H1 (cell line): ENCODE data around the gene CHSY3. TPM values are rescaled to one million over a fixed set of nuclear protein-coding genes. Genes with fewer than 3 reads are reported as not detected.

ENCODE experiments used
- CTCF ChIA-PET: fragments of 300-600 bp; sonication (Branson Sonifier 250); formaldehyde crosslinking; loops from one replicate; lab custom pipeline; 2021; ENCODE audit not compliant: partially characterized antibody; lab: Charles Lee
- POLR2A ChIA-PET: fragments of 300-600 bp; sonication (Branson Sonifier 250); formaldehyde crosslinking; loops from one replicate; lab custom pipeline; 2021; ENCODE audit warnings: inconsistent platforms; ENCODE audit not compliant: partially characterized antibody; lab: Charles Lee
- DNase-seq, 2 experiments: peaks; one replicate each; pipeline versions ENCODE4 v3.0.0 to v3.0.0-alpha.2; 2010 to 2022; ENCODE audit warnings: low spot score in 2 of 2, low read depth in 1 of 2, mixed read lengths in 1 of 2
- FAIRE-seq: peaks from 2 replicates; lab custom pipeline; 2011; peaks lifted over from hg19 to GRCh38; lab: Jason Lieb, UNC
- H2AFZ ChIP-seq: 2 replicates; pipeline ENCODE4 v1.8.1; 2012; ENCODE audit warnings: low read length, inconsistent platforms
- H2AK5ac ChIP-seq: 2 replicates; pipeline ENCODE4 v1.6.1; 2013; ENCODE audit warnings: low read depth, low read length
- H2BK120ac ChIP-seq: replicated peaks from 2 replicates; pipeline ENCODE3; 2013; ENCODE audit warnings: low read depth, low read length, inconsistent platforms
- H2BK12ac ChIP-seq: 2 replicates; pipeline ENCODE4 v1.6.1; 2013; ENCODE audit warnings: low read depth, low read length
- H2BK15ac ChIP-seq: 2 replicates; pipeline ENCODE4 v1.6.1; 2013; ENCODE audit warnings: low read length
- H2BK20ac ChIP-seq: 2 replicates; pipeline ENCODE4 v1.6.1; 2013; ENCODE audit warnings: low read length
- H2BK5ac ChIP-seq: 2 replicates; pipeline ENCODE4 v1.6.1; 2013; ENCODE audit warnings: low read depth, low read length
- H3K14ac ChIP-seq: 2 replicates; pipeline ENCODE4 v1.6.1; 2013; ENCODE audit warnings: inconsistent platforms; ENCODE audit not compliant: insufficient read length
- H3K18ac ChIP-seq: 2 replicates; pipeline ENCODE4 v1.6.1; 2013; ENCODE audit warnings: low read length; ENCODE audit errors: extremely low read depth
- H3K23ac ChIP-seq: 2 replicates; pipeline ENCODE4 v1.6.1; 2013; ENCODE audit warnings: inconsistent platforms; ENCODE audit not compliant: insufficient read length
- H3K23me2 ChIP-seq: 2 replicates; pipeline ENCODE4 v1.6.1; 2013; ENCODE audit warnings: low read depth, low read length
- H3K27ac ChIP-seq: 2 replicates; pipeline ENCODE4 v1.6.1; 2011; ENCODE audit warnings: low read depth, low read length, inconsistent platforms
- H3K27me3 ChIP-seq, 4 experiments: replicated peaks in 1 of 4; 1 replicate in 1 of 4; 2 replicates in 3 of 4; pipeline versions ENCODE4 v1.6.1 to v1.8.1; 2011 to 2013; ENCODE audit warnings: low read length in 3 of 4, mild to moderate bottlenecking in 3 of 4, inconsistent platforms in 2 of 4, mixed read lengths in 2 of 4, moderate library complexity in 1 of 4; ENCODE audit not compliant: control insufficient read depth in 3 of 4, insufficient read depth in 3 of 4; ENCODE audit errors: extremely low read depth in 1 of 4
- H3K36me3 ChIP-seq, 4 experiments: 2 replicates each; pipeline versions ENCODE4 v1.6.1 to v1.8.1; 2011 to 2013; ENCODE audit warnings: mild to moderate bottlenecking in 4 of 4, low read length in 3 of 4, moderate library complexity in 2 of 4, control low read depth in 1 of 4, inconsistent platforms in 1 of 4; ENCODE audit not compliant: insufficient read depth in 4 of 4, control insufficient read depth in 2 of 4
- H3K4ac ChIP-seq: replicated peaks from 2 replicates; pipeline ENCODE3; 2013; ENCODE audit warnings: low read length, low read depth, mixed read lengths, inconsistent platforms; ENCODE audit not compliant: insufficient read length
- H3K4me1 ChIP-seq, 4 experiments: replicated peaks in 1 of 4; 1 replicate in 1 of 4; 2 replicates in 3 of 4; pipeline versions ENCODE4 v1.6.1 to v1.8.1; 2011 to 2013; ENCODE audit warnings: low read length in 3 of 4, inconsistent platforms in 2 of 4, mixed read lengths in 1 of 4; ENCODE audit not compliant: insufficient read depth in 4 of 4, control insufficient read depth in 3 of 4
- H3K4me2 ChIP-seq, 2 experiments: 2 replicates each; pipeline versions ENCODE4 v1.6.1 to v1.8.1; 2011 to 2013; ENCODE audit warnings: low read depth in 2 of 2, low read length in 2 of 2, control low read depth in 1 of 2, inconsistent platforms in 1 of 2, mild to moderate bottlenecking in 1 of 2; ENCODE audit not compliant: insufficient read depth in 1 of 2
- H3K4me3 ChIP-seq, 4 experiments: fragments of 200-600, 300-600 bp in 1 of 4; sonication (generic), shearing (Covaris generic), sonication (Bioruptor Twin) in 1 of 4; 2 replicates each; pipeline versions ENCODE4 v1.5.1 to v1.8.1; 2011 to 2016; ENCODE audit warnings: low read length in 4 of 4, low read depth in 3 of 4, control low read depth in 2 of 4, inconsistent platforms in 2 of 4, mild to moderate bottlenecking in 2 of 4, mixed read lengths in 1 of 4, moderate library complexity in 1 of 4; ENCODE audit not compliant: insufficient read depth in 2 of 4; ENCODE audit errors: extremely low read depth in 1 of 4
- H3K56ac ChIP-seq: replicated peaks from 2 replicates; pipeline ENCODE3; 2013; ENCODE audit warnings: low read depth, mild to moderate bottlenecking, mixed read lengths, low read length, inconsistent platforms; ENCODE audit not compliant: insufficient read length
- H3K79me1 ChIP-seq: 2 replicates; pipeline ENCODE4 v1.6.1; 2013; ENCODE audit warnings: low read depth, low read length, control low read depth
- H3K79me2 ChIP-seq, 2 experiments: 2 replicates each; pipeline versions ENCODE4 v1.6.1 to v1.8.1; 2012 to 2013; ENCODE audit warnings: low read length in 2 of 2, mild to moderate bottlenecking in 2 of 2, inconsistent platforms in 1 of 2; ENCODE audit not compliant: insufficient read depth in 2 of 2, control insufficient read depth in 1 of 2
- H3K9ac ChIP-seq, 4 experiments: replicated peaks in 1 of 4; 1 replicate in 1 of 4; 2 replicates in 3 of 4; pipeline versions ENCODE4 v1.6.1 to v1.8.1; 2011 to 2013; ENCODE audit warnings: low read depth in 3 of 4, low read length in 3 of 4, control low read depth in 2 of 4, mild to moderate bottlenecking in 2 of 4, moderate library complexity in 2 of 4, inconsistent platforms in 1 of 4; ENCODE audit errors: extremely low read depth in 1 of 4
- H3K9me3 ChIP-seq, 2 experiments: 2 replicates each; pipeline versions ENCODE4 v1.6.1 to v1.8.1; 2012 to 2013; ENCODE audit warnings: mild to moderate bottlenecking in 2 of 2, moderate library complexity in 2 of 2, control low read depth in 1 of 2, inconsistent platforms in 1 of 2, low read depth in 1 of 2, low read length in 1 of 2, mixed read lengths in 1 of 2; ENCODE audit not compliant: insufficient read depth in 2 of 2
- H4K20me1 ChIP-seq, 2 experiments: replicated peaks in 1 of 2; 2 replicates each; pipeline versions ENCODE3 to v1.8.1; 2011 to 2013; ENCODE audit warnings: inconsistent platforms in 2 of 2, low read length in 2 of 2, mild to moderate bottlenecking in 1 of 2; ENCODE audit not compliant: insufficient read depth in 2 of 2, control insufficient read depth in 1 of 2
- H4K5ac ChIP-seq: 2 replicates; pipeline ENCODE4 v1.6.1; 2013; ENCODE audit warnings: low read length, low read depth, mixed read lengths, inconsistent platforms; ENCODE audit not compliant: insufficient read length
- H4K8ac ChIP-seq: 2 replicates; pipeline ENCODE4 v1.8.0; 2013; ENCODE audit warnings: mild to moderate bottlenecking, moderate library complexity, low read length, inconsistent platforms; ENCODE audit not compliant: insufficient read depth; ENCODE audit errors: extremely low read depth
- H4K91ac ChIP-seq: replicated peaks from 2 replicates; pipeline ENCODE3; 2013; ENCODE audit warnings: low read length, mixed read lengths, inconsistent platforms; ENCODE audit not compliant: insufficient read length
- CBX5 ChIP-seq: fragments of 300-800, 300-1000 bp; sonication (generic); IDR thresholded peaks from 2 replicates; pipeline ENCODE4 v1.7.1; 2016; ENCODE audit warnings: antibody characterized with exemption, low read length, low read depth
- EP300 ChIP-seq, 2 experiments: IDR thresholded peaks; 1 replicate in 1 of 2; 2 replicates in 1 of 2; pipeline ENCODE4 v1.6.1; 2011 to 2012; ENCODE audit warnings: low read depth in 2 of 2, low read length in 2 of 2, mild to moderate bottlenecking in 2 of 2, borderline replicate concordance in 1 of 2, inconsistent platforms in 1 of 2, moderate library complexity in 1 of 2
- FOSL1 ChIP-seq: IDR thresholded peaks from 2 replicates; pipeline ENCODE4 v1.6.1; 2011; ENCODE audit warnings: mild to moderate bottlenecking, low read depth, low read length, moderate library complexity; ENCODE audit not compliant: insufficient read depth
- HDAC2 ChIP-seq, 2 experiments: fragments of 300-600 bp in 1 of 2; sonication (generic) in 1 of 2; IDR thresholded peaks; 2 replicates each; pipeline ENCODE4 v1.6.1; 2011 to 2012; ENCODE audit warnings: low read depth in 2 of 2, low read length in 2 of 2, mild to moderate bottlenecking in 2 of 2, moderate library complexity in 2 of 2, borderline replicate concordance in 1 of 2, inconsistent platforms in 1 of 2
- JUN ChIP-seq: IDR thresholded peaks from 2 replicates; pipeline ENCODE4 v1.6.1; 2011; ENCODE audit warnings: low read depth, mild to moderate bottlenecking, improper control_type of control experiment, low read length
- KDM5A ChIP-seq: fragments of 200-600 bp; IDR thresholded peaks from 2 replicates; pipeline ENCODE4 v1.7.1; 2012; ENCODE audit warnings: mild to moderate bottlenecking, low read length, inconsistent platforms, mixed read lengths
- PHF8 ChIP-seq: fragments of 200-600 bp; sonication (generic); conservative IDR thresholded peaks from 2 replicates; pipeline ENCODE4 v1.7.1; 2012; ENCODE audit warnings: low read depth, mild to moderate bottlenecking, inconsistent platforms, low read length, moderate library complexity
- RFX5 ChIP-seq: IDR thresholded peaks from 2 replicates; pipeline ENCODE4 v1.6.1; 2011; ENCODE audit warnings: low read depth, low read length, improper control_type of control experiment, borderline replicate concordance
- SRF ChIP-seq: IDR thresholded peaks from 2 replicates; pipeline ENCODE4 v1.6.1; 2011; ENCODE audit warnings: mild to moderate bottlenecking, low read depth, low read length, moderate library complexity
- SUZ12 ChIP-seq: fragments of 200-600 bp; sonication (generic); IDR thresholded peaks from 2 replicates; pipeline ENCODE4 v1.6.1; 2012; ENCODE audit warnings: mild to moderate bottlenecking, inconsistent platforms, low read length, moderate library complexity, mixed read lengths
- TAF7 ChIP-seq: optimal IDR thresholded peaks from 2 replicates; pipeline ENCODE3; 2011; ENCODE audit warnings: low read depth, mild to moderate bottlenecking, inconsistent platforms, low read length, moderate library complexity, borderline replicate concordance
- WGBS, 2 experiments: shearing (Covaris generic) in 1 of 2; methylation state at CpG; one replicate each; pipeline versions ENCODE4 v1.1.6 to v1.1.7; 2013 to 2015; ENCODE audit warnings: low lambda C conversion rate in 2 of 2, mixed read lengths in 2 of 2, inconsistent platforms in 1 of 2, low coverage in 1 of 2, missing lambda C conversion rate in 1 of 2; ENCODE audit not compliant: insufficient replicate concordance in 2 of 2, insufficient coverage in 1 of 2, insufficient read length in 1 of 2; ENCODE audit errors: extremely low coverage in 1 of 2, missing lambda C conversion rate in 1 of 2; 5-methylcytosine and 5-hydroxymethylcytosine counted together
- polyA plus RNA-seq, 7 experiments: library from polyadenylated mRNA; depleted of rRNA in 3 of 7; stranded (reverse) in 5 of 7; unstranded in 2 of 7; fragments of >200 nt in 5 of 7; fragments of 200-250 nt in 2 of 7; gene quantifications; 1 replicate in 5 of 7; 2 replicates in 1 of 7; 4 replicates in 1 of 7; pipeline versions ENCODE4 v1.2.1 to v1.2.3, GENCODE V29; 2011 to 2013; ENCODE audit warnings: missing spikeins in 2 of 7, mixed read lengths in 2 of 7
- total RNA-seq: library from RNA; stranded (reverse); fragmentation: NEBNext Ultra II Directional; extraction: Animal tissue kit (Norgen Biotek cat#: 25700); gene quantifications from 2 replicates; pipeline ENCODE4 v1.2.1, GENCODE V29; 2021
- TF ChIP-seq, protein P1 (sequence below): IDR thresholded peaks from 2 replicates; pipeline ENCODE4 v1.6.1; 2012; ENCODE audit warnings: inconsistent platforms

CHSY3 gene
- total and polyA plus RNA-seq, 2 of the 8 experiments (the other 6 are each of a cell fraction or from before 2014, with no cell fraction given) = 0.24 to 1.8 TPM

DNA sequence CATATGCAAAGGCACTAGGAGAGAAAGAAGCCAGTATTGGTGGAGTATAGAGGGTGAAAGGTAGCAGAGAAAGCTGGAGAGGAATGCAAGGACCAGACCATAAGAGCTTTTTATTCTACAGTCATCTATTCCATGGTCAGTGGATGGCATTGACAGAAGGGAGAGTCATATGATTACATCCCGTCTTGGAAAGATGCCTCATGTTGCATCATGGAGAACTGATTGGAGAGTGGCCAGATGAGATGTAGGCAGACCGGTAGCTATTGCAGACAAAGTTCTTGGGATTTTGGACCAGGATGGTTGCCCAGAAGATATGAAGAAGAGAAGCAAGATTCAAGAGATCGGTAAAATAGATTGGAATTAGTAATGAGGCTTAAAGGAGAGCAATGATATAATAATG is 260.7 kb downstream of the CHSY3 start:
- WGBS, 2 experiments = 88% methylated on average over 3 of the region's 3 CpGs; no CpG with 5 or more reads in 1 of the 2 experiments
- Histone ChIP-seq H3K9ac (no peak overlapping the region), H3K4me2 (no peak overlapping the region), H3K79me2 (no peaks in the 10 kb centered on the region), H3K36me3 (no peaks in the 10 kb centered on the region), H3K4ac (no peak overlapping the region), H3K56ac (no peak overlapping the region), H4K5ac (no peak overlapping the region), H3K4me1 (peaks cover 0 to 13% (median 5%) of the 10 kb centered on the region in 4 experiments; a peak in 5 of 7 replicates), H2BK20ac (no peak overlapping the region), H3K14ac (no peak overlapping the region)
- POLR2A ChIA-PET = no interaction called here
- CTCF ChIA-PET = interaction anchor here (1.4 kb wide), 1 partner anchor 23 kb away, joined by 4 read pairs; no protein-coding TSS in a partner anchor
- TF ChIP-seq KDM5A (no peak), SRF (no peak), RFX5 (no peak), CBX5 (no peak), SUZ12 (no peak), HDAC2 (IDR thresholded peaks at IDR 0.05; ENCODE audit: borderline replicate concordance in 1 of 2, low read depth in 2 of 2, low read length in 2 of 2) (no peak), FOSL1 (no peak), JUN (no peak), EP300 (IDR thresholded peaks at IDR 0.05; ENCODE audit: borderline replicate concordance in 1 of 2, low read depth in 2 of 2, low read length in 2 of 2) (no peak), TAF7 (no peak), PHF8 (no peak)
- TF ChIP-seq, protein P1, sequence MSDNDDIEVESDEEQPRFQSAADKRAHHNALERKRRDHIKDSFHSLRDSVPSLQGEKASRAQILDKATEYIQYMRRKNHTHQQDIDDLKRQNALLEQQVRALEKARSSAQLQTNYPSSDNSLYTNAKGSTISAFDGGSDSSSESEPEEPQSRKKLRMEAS = no peak
- TF ChIP-seq, all 59 proteins: peak for 0
- no peaks in the 10 kb centered on the region for H3K9me3 ChIP-seq
- no peak overlapping the region for H3K4me3 ChIP-seq
- no peak overlapping the region for H2BK5ac ChIP-seq
- H3K27ac ChIP-seq = no peak overlapping the region
- no peak overlapping the region for H2AFZ ChIP-seq
- no peak overlapping the region for H2BK15ac ChIP-seq
- no peak overlapping the region for H2BK12ac ChIP-seq
- no peaks in the 10 kb centered on the region for H3K23me2 ChIP-seq
- no peaks in the 10 kb centered on the region for H4K20me1 ChIP-seq
- no peak for DNase-seq
- H4K8ac ChIP-seq = no peak overlapping the region
- no peaks in the 10 kb centered on the region for H3K27me3 ChIP-seq
- H2BK120ac ChIP-seq = no peak overlapping the region
- no peak overlapping the region for H2AK5ac ChIP-seq
- FAIRE-seq = no peak
- H3K18ac ChIP-seq = no peak overlapping the region
- no peak overlapping the region for H4K91ac ChIP-seq
- H3K79me1 ChIP-seq = no peaks in the 10 kb centered on the region
- no peak overlapping the region for H3K23ac ChIP-seq
